ENCODE results near the gene KCNK5. TPM values are rescaled to one million over a fixed set of nuclear protein-coding genes. Genes with fewer than 3 reads are reported as not detected.

The KCNK5 gene
- total and polyA plus RNA-seq, 4 donors = 6.0 to 22.0 (median 16.1) TPM

DNA sequence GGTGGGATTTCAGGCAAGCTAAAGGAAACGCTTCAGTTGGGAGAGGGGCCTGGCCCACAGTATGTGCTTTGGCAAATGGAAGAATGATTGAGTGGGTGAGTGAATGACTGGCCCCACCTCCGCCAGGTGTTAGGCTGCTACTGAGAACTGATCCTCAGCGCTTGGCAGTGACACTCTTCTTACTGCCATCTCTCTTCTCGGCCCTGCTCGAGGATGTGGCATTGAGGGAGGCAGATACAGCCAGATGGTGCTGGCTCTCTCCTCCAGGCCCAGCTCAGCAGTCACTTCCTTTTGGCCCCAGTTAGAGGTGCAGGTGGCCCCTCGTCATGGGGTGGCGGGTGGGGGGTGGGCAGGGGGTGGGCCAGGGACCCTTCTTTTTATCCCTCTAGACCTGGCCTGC, 38.9 kb upstream of the KCNK5 start:
- ATAC-seq (ENCODE audit: insufficient read depth, low FRiP score) (no peak), DNase-seq (no peak)
- TF ChIP-seq, protein P1, sequence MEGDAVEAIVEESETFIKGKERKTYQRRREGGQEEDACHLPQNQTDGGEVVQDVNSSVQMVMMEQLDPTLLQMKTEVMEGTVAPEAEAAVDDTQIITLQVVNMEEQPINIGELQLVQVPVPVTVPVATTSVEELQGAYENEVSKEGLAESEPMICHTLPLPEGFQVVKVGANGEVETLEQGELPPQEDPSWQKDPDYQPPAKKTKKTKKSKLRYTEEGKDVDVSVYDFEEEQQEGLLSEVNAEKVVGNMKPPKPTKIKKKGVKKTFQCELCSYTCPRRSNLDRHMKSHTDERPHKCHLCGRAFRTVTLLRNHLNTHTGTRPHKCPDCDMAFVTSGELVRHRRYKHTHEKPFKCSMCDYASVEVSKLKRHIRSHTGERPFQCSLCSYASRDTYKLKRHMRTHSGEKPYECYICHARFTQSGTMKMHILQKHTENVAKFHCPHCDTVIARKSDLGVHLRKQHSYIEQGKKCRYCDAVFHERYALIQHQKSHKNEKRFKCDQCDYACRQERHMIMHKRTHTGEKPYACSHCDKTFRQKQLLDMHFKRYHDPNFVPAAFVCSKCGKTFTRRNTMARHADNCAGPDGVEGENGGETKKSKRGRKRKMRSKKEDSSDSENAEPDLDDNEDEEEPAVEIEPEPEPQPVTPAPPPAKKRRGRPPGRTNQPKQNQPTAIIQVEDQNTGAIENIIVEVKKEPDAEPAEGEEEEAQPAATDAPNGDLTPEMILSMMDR (IDR thresholded peaks at IDR 0.05; ENCODE audit: control extremely low read depth, extremely low read depth) = no peak
- H3K27me3 ChIP-seq (ENCODE audit: control insufficient read depth in 3 of 3, insufficient read depth in 3 of 3, low read length in 2 of 3) = no peaks in the 10 kb centered on the region
- peaks cover 0 to 5% (median 0%) of the 10 kb centered on the region in 5 donors for H3K4me1 ChIP-seq (ENCODE audit: control insufficient read depth in 5 of 5, insufficient read depth in 5 of 5, low read length in 5 of 5)
- no peak overlapping the region for H3K27ac ChIP-seq (ENCODE audit: low read depth in 1 of 2, low read length in 1 of 2)
- no peak overlapping the region for H3K9ac ChIP-seq (ENCODE audit: insufficient read depth in 1 of 2, low read length in 2 of 2)
- no peaks in the 10 kb centered on the region for H3K9me3 ChIP-seq (ENCODE audit: control insufficient read depth in 4 of 4, insufficient read depth in 3 of 4, low read length in 3 of 4)
- H3K36me3 ChIP-seq (ENCODE audit: control insufficient read depth in 4 of 4, insufficient read depth in 4 of 4, low read length in 4 of 4) = no peaks in the 10 kb centered on the region
- WGBS, 2 donors = 74 to 75% methylated on average over 7 of the region's 7 CpGs
- no peak overlapping the region for H3K4me3 ChIP-seq

DNA sequence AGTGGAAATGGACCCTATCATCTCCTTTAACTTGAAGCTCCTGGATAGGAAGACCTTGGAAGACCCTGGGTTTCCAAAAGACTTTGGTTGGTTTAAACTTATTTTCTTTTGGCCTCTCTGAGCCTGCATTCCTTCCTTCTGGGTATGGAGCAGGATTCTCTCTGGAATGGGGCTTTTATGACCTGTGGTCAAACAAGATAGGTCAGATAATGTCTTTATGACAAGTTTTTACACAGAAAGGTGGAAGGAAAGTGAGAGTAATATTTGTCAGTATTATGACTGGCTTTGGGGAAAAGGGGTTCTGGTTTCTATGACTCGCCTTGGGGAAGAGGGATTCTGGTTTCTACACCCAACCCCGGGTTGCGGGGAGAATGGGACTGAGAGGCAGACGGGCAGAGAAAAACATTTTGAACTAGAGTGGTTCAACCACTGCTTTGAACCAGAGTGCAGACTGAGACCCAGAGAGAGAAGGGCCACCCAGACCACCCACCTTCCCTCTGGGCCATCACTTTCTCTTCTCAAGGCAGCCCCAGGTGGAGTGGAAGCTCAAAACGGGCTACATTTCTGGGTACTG, 37.6 kb upstream of the KCNK5 start:
- H3K27ac ChIP-seq (ENCODE audit: low read depth in 1 of 2, low read length in 1 of 2) = no peak overlapping the region
- ATAC-seq (ENCODE audit: insufficient read depth, low FRiP score) (no peak), DNase-seq (no peak)
- no peak overlapping the region for H3K4me3 ChIP-seq
- H3K9ac ChIP-seq (ENCODE audit: insufficient read depth in 1 of 2, low read length in 2 of 2) = no peak overlapping the region
- peaks cover 0 to 5% (median 0%) of the 10 kb centered on the region in 5 donors for H3K4me1 ChIP-seq (ENCODE audit: control insufficient read depth in 5 of 5, insufficient read depth in 5 of 5, low read length in 5 of 5)
- H3K9me3 ChIP-seq (ENCODE audit: control insufficient read depth in 4 of 4, insufficient read depth in 3 of 4, low read length in 3 of 4) = no peaks in the 10 kb centered on the region
- TF ChIP-seq, protein P1 (IDR thresholded peaks at IDR 0.05; ENCODE audit: control extremely low read depth, extremely low read depth) = no peak
- H3K36me3 ChIP-seq (ENCODE audit: control insufficient read depth in 4 of 4, insufficient read depth in 4 of 4, low read length in 4 of 4) = no peaks in the 10 kb centered on the region
- 86 to 88% methylated on average over 5 of the region's 5 CpGs for WGBS, 2 donors
- H3K27me3 ChIP-seq (ENCODE audit: control insufficient read depth in 3 of 3, insufficient read depth in 3 of 3, low read length in 2 of 3) = no peaks in the 10 kb centered on the region

DNA sequence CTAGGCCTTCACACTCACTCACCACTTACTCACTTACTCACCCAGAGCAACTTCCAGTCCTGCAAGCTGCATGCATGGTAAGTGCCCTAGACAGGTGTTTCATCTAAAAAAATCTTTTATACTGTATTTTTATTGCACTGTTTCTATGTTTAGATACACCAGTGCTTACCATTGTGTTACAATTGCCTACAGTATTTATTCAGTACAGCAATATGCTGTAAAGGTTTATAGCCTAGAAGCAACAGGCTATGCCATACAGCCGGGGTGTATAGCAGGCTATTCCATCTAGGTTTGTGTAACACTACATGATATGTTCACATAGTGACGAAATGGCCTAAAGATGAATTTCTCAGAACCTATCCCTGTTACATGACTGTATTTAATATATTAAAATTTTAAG, 37.1 kb upstream of the KCNK5 start:
- H3K4me1 ChIP-seq (ENCODE audit: control insufficient read depth in 5 of 5, insufficient read depth in 5 of 5, low read length in 5 of 5) = peaks cover 0 to 5% (median 0%) of the 10 kb centered on the region in 5 donors
- H3K9me3 ChIP-seq (ENCODE audit: control insufficient read depth in 4 of 4, insufficient read depth in 3 of 4, low read length in 3 of 4) = no peaks in the 10 kb centered on the region
- no peak overlapping the region for H3K4me3 ChIP-seq
- ATAC-seq (ENCODE audit: insufficient read depth, low FRiP score) (no peak), DNase-seq (peak in 1 of 3 donors; percentile 6)
- no peak overlapping the region for H3K27ac ChIP-seq (ENCODE audit: low read depth in 1 of 2, low read length in 1 of 2)
- H3K27me3 ChIP-seq (ENCODE audit: control insufficient read depth in 3 of 3, insufficient read depth in 3 of 3, low read length in 2 of 3) = no peaks in the 10 kb centered on the region
- WGBS, 2 donors = 76 to 88% methylated on average over 2 of the region's 2 CpGs
- TF ChIP-seq, protein P1 (IDR thresholded peaks at IDR 0.05; ENCODE audit: control extremely low read depth, extremely low read depth) = no peak
- no peak overlapping the region for H3K9ac ChIP-seq (ENCODE audit: insufficient read depth in 1 of 2, low read length in 2 of 2)
- H3K36me3 ChIP-seq (ENCODE audit: control insufficient read depth in 4 of 4, insufficient read depth in 4 of 4, low read length in 4 of 4) = no peaks in the 10 kb centered on the region
